ENCODE results near the gene TAX1BP3.

Gene TAX1BP3

GRCh38 chr17:3695129-3695722 is 26.8 kb upstream of the TAX1BP3 start:
- H3K4me3 ChIP-seq (ENCODE audit: low read depth in 1 of 2, low read length in 1 of 2), result peak overlapping the region; percentile 61 to 68
- H3K4me1 ChIP-seq (ENCODE audit: control insufficient read depth in 1 of 2, insufficient read depth in 1 of 2, low read depth in 1 of 2, low read length in 1 of 2), result peaks cover 14 to 17% of the 10 kb centered on the region in 2 experiments
- H3K36me3 ChIP-seq, result no peaks in the 10 kb centered on the region
- H3K27me3 ChIP-seq, result peaks cover 62% of the 10 kb centered on the region
- no peak overlapping the region for H3K27ac ChIP-seq
- no peaks in the 10 kb centered on the region for H3K9me3 ChIP-seq
- no peak for TF ChIP-seq CTCF (IDR thresholded peaks at IDR 0.05)

GRCh38 chr17:3693829-3694231 is 25.5 kb upstream of the TAX1BP3 start:
- no peaks in the 10 kb centered on the region for H3K36me3 ChIP-seq
- H3K4me3 ChIP-seq (ENCODE audit: low read depth in 1 of 2, low read length in 1 of 2), result no peak overlapping the region
- no peak for TF ChIP-seq CTCF (IDR thresholded peaks at IDR 0.05)
- peaks cover 14 to 17% of the 10 kb centered on the region in 2 experiments for H3K4me1 ChIP-seq (ENCODE audit: control insufficient read depth in 1 of 2, insufficient read depth in 1 of 2, low read depth in 1 of 2, low read length in 1 of 2)
- H3K27ac ChIP-seq, result no peak overlapping the region
- H3K9me3 ChIP-seq, result no peaks in the 10 kb centered on the region
- H3K27me3 ChIP-seq, result peaks cover 62% of the 10 kb centered on the region

GRCh38 chr17:3693141-3693540 is 24.8 kb upstream of the TAX1BP3 start:
- peaks cover 14 to 17% of the 10 kb centered on the region in 2 experiments for H3K4me1 ChIP-seq (ENCODE audit: control insufficient read depth in 1 of 2, insufficient read depth in 1 of 2, low read depth in 1 of 2, low read length in 1 of 2)
- H3K36me3 ChIP-seq, result no peaks in the 10 kb centered on the region
- no peak overlapping the region for H3K4me3 ChIP-seq (ENCODE audit: low read depth in 1 of 2, low read length in 1 of 2)
- H3K27ac ChIP-seq, result no peak overlapping the region
- TF ChIP-seq CTCF (IDR thresholded peaks at IDR 0.05), result no peak
- peaks cover 57% of the 10 kb centered on the region for H3K27me3 ChIP-seq
- H3K9me3 ChIP-seq, result no peaks in the 10 kb centered on the region

GRCh38 chr17:3692346-3692745 is 24.0 kb upstream of the TAX1BP3 start:
- Histone ChIP-seq H3K4me3 (ENCODE audit: low read depth in 1 of 2, low read length in 1 of 2) (no peak overlapping the region), H3K36me3 (no peaks in the 10 kb centered on the region), H3K27me3 (peaks cover 49% of the 10 kb centered on the region), H3K9me3 (no peaks in the 10 kb centered on the region), H3K4me1 (ENCODE audit: control insufficient read depth in 1 of 2, insufficient read depth in 1 of 2, low read depth in 1 of 2, low read length in 1 of 2) (peaks cover 14 to 17% of the 10 kb centered on the region in 2 experiments), H3K27ac (no peak overlapping the region)
- TF ChIP-seq CTCF (IDR thresholded peaks at IDR 0.05), result no peak

GRCh38 chr17:3691617-3692067 is 23.3 kb upstream of the TAX1BP3 start:
- Histone ChIP-seq H3K27ac (no peak overlapping the region), H3K36me3 (no peaks in the 10 kb centered on the region), H3K4me1 (ENCODE audit: control insufficient read depth in 1 of 2, insufficient read depth in 1 of 2, low read depth in 1 of 2, low read length in 1 of 2) (peaks cover 11 to 15% of the 10 kb centered on the region in 2 experiments), H3K27me3 (peaks cover 42% of the 10 kb centered on the region), H3K9me3 (no peaks in the 10 kb centered on the region), H3K4me3 (ENCODE audit: low read depth in 1 of 2, low read length in 1 of 2) (no peak overlapping the region)
- no peak for TF ChIP-seq CTCF (IDR thresholded peaks at IDR 0.05)
